ENCODE measurements around the gene CCDC190.
"Not testable (repeated sequence)": the region's sequence is repeated elsewhere in the genome, so short reads cannot be mapped to it uniquely, and the experiment has no call there.

The CCDC190 gene

GRCh38 chr1:162861101-162861500, at the start of gene CCDC190:
Gene CCDC190, minus strand, starts transcription at chr1:162861175. Its CDS starts 1,529 bp downstream, at chr1:162859646.
- no peak for DNase-seq

GRCh38 chr1:162910161-162910560, 49.2 kb upstream of the CCDC190 start:
- no peak for DNase-seq

- no peak for DNase-seq
Observed at GRCh38 chr1:162908780-162909179, 47.8 kb upstream of the CCDC190 start.

GRCh38 chr1:162908236-162908635, 47.3 kb upstream of the CCDC190 start:
- DNase-seq, result no peak

GRCh38 chr1:162906485-162906884, 45.5 kb upstream of the CCDC190 start:
- no peak for DNase-seq

- no peak for DNase-seq
Observed at GRCh38 chr1:162905174-162906158, 44.5 kb upstream of the CCDC190 start.

- DNase-seq, result no peak
Observed at GRCh38 chr1:162904579-162904978, 43.6 kb upstream of the CCDC190 start.

GRCh38 chr1:162904023-162904422, 43.0 kb upstream of the CCDC190 start:
- DNase-seq, result no peak

- no peak for DNase-seq
Observed at GRCh38 chr1:162903246-162903645, 42.3 kb upstream of the CCDC190 start.

- DNase-seq, result no peak
Observed at GRCh38 chr1:162902416-162902815, 41.4 kb upstream of the CCDC190 start.

GRCh38 chr1:162901243-162901642, 40.3 kb upstream of the CCDC190 start:
- no peak for DNase-seq

- no peak for DNase-seq
Observed at GRCh38 chr1:162899422-162900146, 38.6 kb upstream of the CCDC190 start.

- no peak for DNase-seq
Observed at GRCh38 chr1:162893612-162893908, 32.6 kb upstream of the CCDC190 start.

GRCh38 chr1:162892906-162893611, 32.1 kb upstream of the CCDC190 start:
- DNase-seq, result no peak

- DNase-seq, result no peak
Observed at GRCh38 chr1:162889989-162890388, 29.0 kb upstream of the CCDC190 start.

- no peak for DNase-seq
Observed at GRCh38 chr1:162886705-162887104, 25.7 kb upstream of the CCDC190 start.

- no peak for DNase-seq
Observed at GRCh38 chr1:162885265-162885664, 24.3 kb upstream of the CCDC190 start.

GRCh38 chr1:162884831-162885230, 23.9 kb upstream of the CCDC190 start:
- no peak for DNase-seq

GRCh38 chr1:162882248-162882674, 21.3 kb upstream of the CCDC190 start:
- DNase-seq, result no peak

- DNase-seq, result no peak
Observed at GRCh38 chr1:162881590-162881989, 20.6 kb upstream of the CCDC190 start.

GRCh38 chr1:162880617-162881016, 19.6 kb upstream of the CCDC190 start:
- not testable (repeated sequence) for DNase-seq

- no peak for DNase-seq
Observed at GRCh38 chr1:162878000-162878596, 17.1 kb upstream of the CCDC190 start.

- DNase-seq, result no peak
Observed at GRCh38 chr1:162877412-162877811, 16.4 kb upstream of the CCDC190 start.

All from CD4-positive, alpha-beta T cell treated with Interleukin-12 subunit alpha and Interleukin-12 subunit beta, for 1 hour (primary cell).